Bronchial epithelial cell (primary cell): ENCODE measurements around the gene RAF1. TPM values are rescaled to one million over a fixed set of nuclear protein-coding genes. Genes with fewer than 3 reads are reported as not detected.
"Not testable (repeated sequence)": the region's sequence is repeated elsewhere in the genome, so short reads cannot be mapped to it uniquely, and the experiment has no call there.

Experiments
- DNase-seq: peaks from one replicate; pipeline ENCODE4 v3.0.0-alpha.2; 2010; ENCODE audit warnings: low read depth
- FAIRE-seq: peaks from 2 replicates; lab custom pipeline; 2011; peaks lifted over from hg19 to GRCh38; lab: Jason Lieb, UNC
- H3K27me3 ChIP-seq: 2 replicates; pipeline ENCODE4 v1.5.1; 2011; ENCODE audit warnings: low read length; ENCODE audit not compliant: control insufficient read depth, insufficient read depth
- H3K36me3 ChIP-seq: 2 replicates; pipeline ENCODE4 v1.5.1; 2011; ENCODE audit warnings: low read length; ENCODE audit not compliant: control insufficient read depth, insufficient read depth
- H3K4me3 ChIP-seq: 2 replicates; pipeline ENCODE4 v1.5.1; 2011; ENCODE audit warnings: mild to moderate bottlenecking, low read depth, low read length, control low read depth
- CTCF ChIP-seq: IDR thresholded peaks from 2 replicates; pipeline ENCODE4 v1.5.1; 2011; ENCODE audit warnings: mild to moderate bottlenecking, moderate library complexity, low read length, control low read depth, inconsistent platforms; ENCODE audit not compliant: insufficient read depth, severe bottlenecking
- total RNA-seq: library from RNA; depleted of rRNA; stranded (reverse); fragments of >200 nt; gene quantifications from 2 replicates; pipeline ENCODE4 v1.2.1, GENCODE V29; 2014

Gene RAF1
- total RNA-seq, 1 donor from 2014 or later = 83.5 TPM

- Histone ChIP-seq H3K36me3 (no peaks in the 10 kb centered on the region), H3K4me3 (no peak overlapping the region), H3K27me3 (no peaks in the 10 kb centered on the region)
- FAIRE-seq = no peak
- no peak for TF ChIP-seq CTCF
- DNase-seq = peak; percentile 77
Measured at GRCh38 chr3:12681943-12682390, 18.1 kb upstream of the RAF1 start.

GRCh38 chr3:12681089-12681942 is 17.4 kb upstream of the RAF1 start:
- Histone ChIP-seq H3K4me3 (no peak overlapping the region), H3K36me3 (no peaks in the 10 kb centered on the region), H3K27me3 (no peaks in the 10 kb centered on the region)
- FAIRE-seq = no peak
- TF ChIP-seq CTCF = no peak
- DNase-seq = no peak

GRCh38 chr3:12679468-12679867 is 15.6 kb upstream of the RAF1 start:
- H3K36me3 ChIP-seq = no peaks in the 10 kb centered on the region
- no peak overlapping the region for H3K4me3 ChIP-seq
- H3K27me3 ChIP-seq = no peaks in the 10 kb centered on the region
- FAIRE-seq (no peak), DNase-seq (peak; percentile 41)
- no peak for TF ChIP-seq CTCF

GRCh38 chr3:12677616-12678015 is 13.7 kb upstream of the RAF1 start:
- Histone ChIP-seq H3K36me3 (no peaks in the 10 kb centered on the region), H3K27me3 (no peaks in the 10 kb centered on the region), H3K4me3 (no peak overlapping the region)
- DNase-seq (no peak), FAIRE-seq (no peak)
- TF ChIP-seq CTCF = no peak

GRCh38 chr3:12675115-12675810 is 11.3 kb upstream of the RAF1 start:
- DNase-seq = no peak
- H3K27me3 ChIP-seq = no peaks in the 10 kb centered on the region
- no peak for TF ChIP-seq CTCF
- no peak overlapping the region for H3K4me3 ChIP-seq
- no peaks in the 10 kb centered on the region for H3K36me3 ChIP-seq
- no peak for FAIRE-seq

- H3K4me3 ChIP-seq, DNase-seq, H3K36me3 ChIP-seq, H3K27me3 ChIP-seq, FAIRE-seq: not testable (repeated sequence)
Measured at GRCh38 chr3:12673956-12674736, 10.2 kb upstream of the RAF1 start.
